PFSK-1 (cell line): ENCODE data around the gene KLF1.

Source experiments
- FOXP2 ChIP-seq: optimal IDR thresholded peaks from 2 replicates; pipeline ENCODE3; 2011; ENCODE audit warnings: borderline replicate concordance, control low read depth, inconsistent platforms; ENCODE audit not compliant: insufficient read depth; ENCODE audit errors: extremely low read length, extremely low read depth
- POLR2AphosphoS5 ChIP-seq: IDR thresholded peaks from 2 replicates; pipeline ENCODE4 v1.6.1; 2012; ENCODE audit warnings: low read depth, mild to moderate bottlenecking, control low read depth, low read length, moderate library complexity
- SIN3A ChIP-seq: IDR thresholded peaks from 2 replicates; pipeline ENCODE4 v1.6.1; 2012; ENCODE audit warnings: mild to moderate bottlenecking, low read length, moderate library complexity, borderline replicate concordance; ENCODE audit not compliant: insufficient read depth
- TAF1 ChIP-seq: IDR thresholded peaks from 2 replicates; pipeline ENCODE4 v1.6.1; 2012; ENCODE audit warnings: low read length, control low read depth, borderline replicate concordance; ENCODE audit not compliant: insufficient read depth
- TF ChIP-seq, protein P1 (sequence below), 2 experiments: IDR thresholded peaks; 2 replicates each; pipeline versions ENCODE4 v1.6.1 to v1.8.0; 2011 to 2012; ENCODE audit warnings: low read depth in 2 of 2, low read length in 2 of 2, control low read depth in 1 of 2, inconsistent platforms in 1 of 2, mild to moderate bottlenecking in 1 of 2, moderate library complexity in 1 of 2; ENCODE audit not compliant: insufficient read depth in 1 of 2

KLF1 gene

DNA sequence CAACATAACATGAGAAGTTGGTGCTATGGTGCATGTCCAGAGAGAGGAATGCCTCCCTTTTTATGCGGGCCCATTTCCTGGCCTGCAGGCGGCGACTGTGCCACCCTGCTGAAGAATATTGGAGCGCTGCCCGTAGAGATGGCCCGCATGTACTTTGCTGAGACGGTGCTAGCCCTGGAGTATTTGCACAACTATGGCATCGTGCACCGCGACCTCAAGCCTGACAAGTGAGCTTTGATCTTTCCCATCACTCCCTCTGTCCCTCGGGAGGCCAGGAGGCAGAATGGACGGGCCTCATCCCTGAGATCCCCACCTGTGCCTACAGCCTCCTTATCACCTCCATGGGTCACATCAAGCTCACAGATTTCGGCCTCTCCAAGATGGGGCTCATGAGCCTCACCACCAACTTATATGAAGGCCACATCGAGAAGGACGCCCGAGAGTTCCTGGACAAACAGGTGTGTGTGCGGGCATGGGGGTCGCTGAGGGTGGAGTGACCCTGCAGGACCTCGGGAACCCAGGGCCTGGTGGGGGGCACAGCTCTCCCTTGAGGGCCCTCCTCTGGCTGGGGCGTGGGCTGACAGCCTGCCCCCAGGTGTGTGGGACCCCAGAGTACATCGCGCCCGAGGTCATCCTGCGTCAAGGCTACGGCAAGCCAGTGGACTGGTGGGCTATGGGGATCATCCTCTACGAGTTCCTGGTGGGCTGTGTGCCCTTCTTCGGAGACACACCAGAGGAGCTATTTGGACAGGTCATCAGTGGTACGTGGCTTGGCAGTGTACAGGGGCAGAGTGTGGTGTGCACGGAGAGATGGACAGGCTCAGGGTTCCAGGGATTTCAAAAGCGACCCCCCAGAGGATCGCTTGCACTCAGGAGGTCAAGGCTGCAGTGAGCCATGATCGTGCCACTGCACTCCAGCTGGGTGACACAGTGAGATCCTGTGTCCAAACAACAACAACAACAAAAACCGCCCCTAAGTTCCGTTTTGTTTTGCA lies 22.0 kb downstream of the KLF1 start:
- TF ChIP-seq TAF1: no peak
- no peak for TF ChIP-seq FOXP2
- no peak for TF ChIP-seq POLR2AphosphoS5
- TF ChIP-seq, protein P1, sequence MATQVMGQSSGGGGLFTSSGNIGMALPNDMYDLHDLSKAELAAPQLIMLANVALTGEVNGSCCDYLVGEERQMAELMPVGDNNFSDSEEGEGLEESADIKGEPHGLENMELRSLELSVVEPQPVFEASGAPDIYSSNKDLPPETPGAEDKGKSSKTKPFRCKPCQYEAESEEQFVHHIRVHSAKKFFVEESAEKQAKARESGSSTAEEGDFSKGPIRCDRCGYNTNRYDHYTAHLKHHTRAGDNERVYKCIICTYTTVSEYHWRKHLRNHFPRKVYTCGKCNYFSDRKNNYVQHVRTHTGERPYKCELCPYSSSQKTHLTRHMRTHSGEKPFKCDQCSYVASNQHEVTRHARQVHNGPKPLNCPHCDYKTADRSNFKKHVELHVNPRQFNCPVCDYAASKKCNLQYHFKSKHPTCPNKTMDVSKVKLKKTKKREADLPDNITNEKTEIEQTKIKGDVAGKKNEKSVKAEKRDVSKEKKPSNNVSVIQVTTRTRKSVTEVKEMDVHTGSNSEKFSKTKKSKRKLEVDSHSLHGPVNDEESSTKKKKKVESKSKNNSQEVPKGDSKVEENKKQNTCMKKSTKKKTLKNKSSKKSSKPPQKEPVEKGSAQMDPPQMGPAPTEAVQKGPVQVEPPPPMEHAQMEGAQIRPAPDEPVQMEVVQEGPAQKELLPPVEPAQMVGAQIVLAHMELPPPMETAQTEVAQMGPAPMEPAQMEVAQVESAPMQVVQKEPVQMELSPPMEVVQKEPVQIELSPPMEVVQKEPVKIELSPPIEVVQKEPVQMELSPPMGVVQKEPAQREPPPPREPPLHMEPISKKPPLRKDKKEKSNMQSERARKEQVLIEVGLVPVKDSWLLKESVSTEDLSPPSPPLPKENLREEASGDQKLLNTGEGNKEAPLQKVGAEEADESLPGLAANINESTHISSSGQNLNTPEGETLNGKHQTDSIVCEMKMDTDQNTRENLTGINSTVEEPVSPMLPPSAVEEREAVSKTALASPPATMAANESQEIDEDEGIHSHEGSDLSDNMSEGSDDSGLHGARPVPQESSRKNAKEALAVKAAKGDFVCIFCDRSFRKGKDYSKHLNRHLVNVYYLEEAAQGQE (IDR thresholded peaks at IDR 0.05; ENCODE audit: insufficient read depth in 1 of 2, low read depth in 2 of 2, low read length in 2 of 2): no peak
- no peak for TF ChIP-seq SIN3A

DNA sequence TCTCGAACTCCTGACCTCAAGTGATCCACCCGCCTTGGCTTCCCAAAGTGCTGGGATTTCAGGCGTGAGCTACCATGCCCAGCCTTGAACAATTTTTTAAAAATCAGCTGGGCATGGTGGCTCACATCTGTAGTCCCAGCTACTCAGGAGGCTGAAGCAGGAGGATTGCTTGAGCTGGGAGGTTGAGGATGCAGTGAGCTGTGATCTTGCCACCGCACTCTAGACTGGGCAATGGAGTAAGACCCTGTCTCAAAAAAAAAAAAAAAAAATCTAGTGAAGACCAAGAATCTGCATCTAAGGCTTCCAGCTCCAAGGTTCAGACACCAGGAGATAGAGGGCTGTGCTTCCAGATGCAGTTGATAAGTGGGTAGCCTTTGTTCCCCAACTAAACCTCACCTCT lies 22.9 kb downstream of the KLF1 start:
- TF ChIP-seq FOXP2 (no peak), SIN3A (no peak), POLR2AphosphoS5 (no peak), TAF1 (no peak)
- TF ChIP-seq, protein P1 (IDR thresholded peaks at IDR 0.05; ENCODE audit: insufficient read depth in 1 of 2, low read depth in 2 of 2, low read length in 2 of 2): no peak

DNA sequence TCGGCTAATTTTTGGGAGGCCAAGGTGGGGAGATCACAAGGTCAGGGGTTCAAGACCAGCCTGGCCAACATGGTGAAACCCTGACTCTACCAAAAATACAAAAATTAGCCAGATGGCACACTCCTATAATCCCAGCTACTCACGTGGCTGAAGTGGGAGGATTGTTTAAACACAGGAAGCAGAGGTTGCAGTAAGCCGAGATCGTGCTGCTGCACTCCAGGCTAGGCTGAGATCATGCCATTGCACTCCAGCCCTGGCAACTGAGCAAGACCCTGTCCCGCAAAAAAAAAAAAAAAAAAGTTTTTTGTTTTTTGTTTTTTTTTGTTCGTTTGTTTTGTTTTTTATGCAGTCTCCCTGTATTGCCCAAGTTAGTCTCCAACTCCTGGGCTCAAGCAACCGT lies 27.5 kb downstream of the KLF1 start:
- TF ChIP-seq POLR2AphosphoS5 (no peak), FOXP2 (no peak), SIN3A (no peak), TAF1 (no peak)
- TF ChIP-seq, protein P1 (IDR thresholded peaks at IDR 0.05; ENCODE audit: insufficient read depth in 1 of 2, low read depth in 2 of 2, low read length in 2 of 2): no peak

DNA sequence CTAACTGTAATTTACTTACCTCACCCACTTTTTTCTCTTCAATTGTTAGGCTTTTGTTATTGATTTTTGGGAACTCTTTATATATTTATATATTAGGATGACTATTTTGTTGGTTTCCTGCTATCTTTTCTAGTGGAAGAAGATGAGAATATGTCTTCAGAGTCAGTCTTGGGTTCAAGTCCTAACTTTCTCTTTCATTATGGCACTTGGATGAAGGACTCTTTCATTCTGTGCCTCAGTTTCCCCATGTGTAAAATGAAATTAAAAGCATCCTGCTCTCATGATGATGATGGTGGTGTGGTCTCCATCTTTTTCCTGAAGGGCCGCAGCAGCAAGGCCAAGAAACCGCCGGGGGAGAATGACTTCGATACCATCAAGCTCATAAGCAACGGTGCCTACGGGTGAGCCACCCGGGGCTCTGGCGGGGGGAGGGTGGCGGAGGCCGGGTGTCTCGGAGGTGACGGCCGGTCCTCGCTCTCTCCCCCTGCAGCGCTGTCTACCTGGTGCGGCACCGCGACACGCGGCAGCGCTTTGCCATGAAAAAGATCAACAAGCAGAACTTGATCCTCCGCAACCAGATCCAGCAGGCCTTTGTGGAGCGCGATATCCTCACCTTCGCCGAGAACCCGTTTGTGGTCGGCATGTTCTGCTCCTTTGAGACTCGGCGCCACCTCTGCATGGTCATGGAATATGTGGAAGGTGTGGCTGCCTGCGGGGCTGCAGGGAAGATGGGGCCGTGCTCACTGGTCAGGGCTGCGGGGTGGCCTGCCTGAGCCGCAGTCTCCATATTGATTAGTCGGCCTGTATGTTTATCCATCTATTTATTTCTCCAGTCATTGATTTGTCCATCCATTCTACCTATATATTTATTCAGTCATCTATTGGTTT lies 28.7 kb downstream of the KLF1 start:
- TF ChIP-seq, protein P1 (IDR thresholded peaks at IDR 0.05; ENCODE audit: insufficient read depth in 1 of 2, low read depth in 2 of 2, low read length in 2 of 2): no peak
- TF ChIP-seq TAF1 (no peak), FOXP2 (no peak), SIN3A (no peak), POLR2AphosphoS5 (no peak)
